Prostate gland (tissue), 2 donors: ENCODE measurements around the gene MXD3. TPM values are rescaled to one million over a fixed set of nuclear protein-coding genes. Genes with fewer than 3 reads are reported as not detected.

Source experiments
- DNase-seq: peaks from one replicate; pipeline ENCODE4 v3.0.0-alpha.2; 2019; ENCODE audit warnings: low spot score
- H3K27ac ChIP-seq, 2 donors: fragments of 200-600 bp; sonication (generic); 2 replicates each; pipeline ENCODE4 v1.5.1; 2017 to 2019
- H3K27me3 ChIP-seq: fragments of 200-600 bp; sonication (generic); replicated peaks from 2 replicates; pipeline ENCODE4 v1.5.1; 2019; ENCODE audit not compliant: insufficient read depth
- H3K36me3 ChIP-seq, 2 donors: fragments of 200-600 bp; sonication (generic); 1 replicate in 1 of 2; 2 replicates in 1 of 2; pipeline versions ENCODE4 v1.5.1 to v1.8.1; 2017 to 2019
- H3K4me1 ChIP-seq: fragments of 200-600 bp; sonication (generic); replicated peaks from 2 replicates; pipeline ENCODE4 v1.5.1; 2019
- H3K4me3 ChIP-seq, 2 donors: fragments of 200-600 bp; sonication (generic); 2 replicates each; pipeline ENCODE4 v1.5.1; 2017 to 2019
- H3K9me3 ChIP-seq: fragments of 200-600 bp; sonication (generic); 2 replicates; pipeline ENCODE4 v1.5.1; 2017
- CTCF ChIP-seq, 4 experiments: fragments of 200-600 bp in 2 of 4; fragments of 450-650 bp in 2 of 4; sonication (generic) in 2 of 4; IDR thresholded peaks; 1 replicate in 3 of 4; 2 replicates in 1 of 4; pipeline ENCODE4 v1.5.1; 2016 to 2019; ENCODE audit warnings: antibody characterized with exemption in 4 of 4, mild to moderate bottlenecking in 2 of 4, moderate library complexity in 2 of 4
- POLR2A ChIP-seq: fragments of 450-650 bp; IDR thresholded peaks from one replicate; pipeline ENCODE4 v1.6.1; 2016; ENCODE audit warnings: antibody characterized with exemption, mild to moderate bottlenecking
- POLR2AphosphoS5 ChIP-seq: sonication (generic); formaldehyde crosslinking; IDR thresholded peaks from one replicate; pipeline ENCODE4 v1.6.1; 2017; ENCODE audit warnings: antibody characterized with exemption
- WGBS: methylation state at CpG from one replicate; pipeline ENCODE4 v1.1.5; 2018; 5-methylcytosine and 5-hydroxymethylcytosine counted together
- intact Hi-C: fragments of 100-400 bp; cut with DNase I; formaldehyde crosslinking; loops from one replicate; pipeline ENCODE4 v1.14.2; 2022
- total RNA-seq, 2 donors: library from RNA; depleted of rRNA; stranded (reverse); fragments of >200 nt; gene quantifications; one replicate each; pipeline ENCODE4 v1.1.0, GENCODE V29; 2016

Gene MXD3
- total RNA-seq, 2 donors from 2014 or later, result 13.5 to 20.5 TPM

GRCh38 chr5:177294632-177295031 is 17.1 kb downstream of the MXD3 start:
- no peak for TF ChIP-seq POLR2AphosphoS5
- no peak for TF ChIP-seq POLR2A
- no peak for TF ChIP-seq CTCF (IDR thresholded peaks at IDR 0.05)
- H3K27me3 ChIP-seq, result no peaks in the 10 kb centered on the region
- WGBS, result 92% methylated on average over 3 of the region's 3 CpGs
- H3K36me3 ChIP-seq, result peaks cover 15 to 18% of the 10 kb centered on the region in 2 donors
- intact Hi-C loops, result no loop called here
- H3K4me3 ChIP-seq, result no peak overlapping the region
- no peaks in the 10 kb centered on the region for H3K4me1 ChIP-seq
- H3K9me3 ChIP-seq, result no peaks in the 10 kb centered on the region
- H3K27ac ChIP-seq, result no peak overlapping the region
- no peak for DNase-seq

GRCh38 chr5:177293819-177294581 is 17.7 kb downstream of the MXD3 start:
- TF ChIP-seq POLR2A, result no peak
- TF ChIP-seq POLR2AphosphoS5, result no peak
- no peak for TF ChIP-seq CTCF (IDR thresholded peaks at IDR 0.05)
- H3K36me3 ChIP-seq, result peaks cover 15 to 18% of the 10 kb centered on the region in 2 donors
- no peak overlapping the region for H3K4me3 ChIP-seq
- H3K4me1 ChIP-seq, result no peaks in the 10 kb centered on the region
- no peak overlapping the region for H3K27ac ChIP-seq
- no peaks in the 10 kb centered on the region for H3K9me3 ChIP-seq
- intact Hi-C loops, result no loop called here
- no peaks in the 10 kb centered on the region for H3K27me3 ChIP-seq
- 95% methylated on average over 12 of the region's 12 CpGs for WGBS
- DNase-seq, result no peak

GRCh38 chr5:177291735-177292134 is 20.0 kb downstream of the MXD3 start:
- intact Hi-C loops, result no loop called here
- Histone ChIP-seq H3K4me1 (no peaks in the 10 kb centered on the region), H3K36me3 (peaks cover 15 to 18% of the 10 kb centered on the region in 2 donors), H3K27me3 (no peaks in the 10 kb centered on the region), H3K27ac (no peak overlapping the region), H3K9me3 (no peaks in the 10 kb centered on the region), H3K4me3 (no peak overlapping the region)
- TF ChIP-seq POLR2A (no peak), CTCF (IDR thresholded peaks at IDR 0.05) (no peak), POLR2AphosphoS5 (no peak)
- no peak for DNase-seq
- WGBS, result 98% methylated on average over 7 of the region's 7 CpGs

- no peak overlapping the region for H3K4me3 ChIP-seq
- no peak for DNase-seq
- H3K4me1 ChIP-seq, result no peaks in the 10 kb centered on the region
- H3K36me3 ChIP-seq, result peaks cover 15 to 18% of the 10 kb centered on the region in 2 donors
- TF ChIP-seq POLR2A (no peak), CTCF (IDR thresholded peaks at IDR 0.05) (no peak), POLR2AphosphoS5 (no peak)
- H3K27ac ChIP-seq, result no peak overlapping the region
- intact Hi-C loops, result no loop called here
- no peaks in the 10 kb centered on the region for H3K27me3 ChIP-seq
- no peaks in the 10 kb centered on the region for H3K9me3 ChIP-seq
- WGBS, result 96% methylated on average over 12 of the region's 12 CpGs
Measured at GRCh38 chr5:177290816-177291596, 20.7 kb downstream of the MXD3 start.
